Psoas muscle (tissue), 8 donors: Measurements from ENCODE around the gene ZNF219. TPM values are rescaled to one million over a fixed set of nuclear protein-coding genes. Genes with fewer than 3 reads are reported as not detected.

Experiments
- ATAC-seq, 4 donors: fragments of 200-7000 bp; cut with Tn5 transposase; one replicate each; pipeline ENCODE4 v1.9.1; 2020; ENCODE audit warnings: moderate library complexity in 3 of 4, mild to moderate bottlenecking in 2 of 4
- DNase-seq, 2 donors: peaks; one replicate each; pipeline ENCODE4 v3.0.0-alpha.2; 2020
- H3K27ac ChIP-seq: fragments of 200-600 bp; one replicate; pipeline ENCODE4 v1.8.0; 2022
- H3K27me3 ChIP-seq, 3 donors: fragments of 200-600 bp in 1 of 3; one replicate each; pipeline versions ENCODE4 v1.6.1 to v1.8.0; 2013 to 2022; ENCODE audit warnings: low read length in 2 of 3, mild to moderate bottlenecking in 2 of 3, moderate library complexity in 1 of 3; ENCODE audit not compliant: insufficient read depth in 3 of 3
- H3K36me3 ChIP-seq, 2 donors: fragments of 200-600 bp in 1 of 2; one replicate each; pipeline versions ENCODE4 v1.6.1 to v1.8.0; 2013 to 2022; ENCODE audit warnings: low read depth in 1 of 2, mild to moderate bottlenecking in 1 of 2, moderate library complexity in 1 of 2; ENCODE audit not compliant: insufficient read depth in 1 of 2
- H3K4me1 ChIP-seq: fragments of 200-600 bp; one replicate; pipeline ENCODE4 v1.8.0; 2022
- H3K4me3 ChIP-seq: fragments of 200-600 bp; one replicate; pipeline ENCODE4 v1.8.0; 2022; ENCODE audit warnings: mild to moderate bottlenecking
- H3K9me3 ChIP-seq: fragments of 200-600 bp; one replicate; pipeline ENCODE4 v1.8.0; 2022
- CTCF ChIP-seq: fragments of 200-600 bp; IDR thresholded peaks from one replicate; pipeline ENCODE4 v1.8.0; 2022; ENCODE audit warnings: antibody characterized with exemption
- WGBS, 3 donors: extraction: QIAGEN DNeasy Blood & Tissue Kit; methylation state at CpG; one replicate each; pipeline versions ENCODE4 v1.1.6 to v1.1.7; 2013; 5-methylcytosine and 5-hydroxymethylcytosine counted together
- intact Hi-C, 2 donors: fragments of 100-400 bp; cut with DNase I; formaldehyde crosslinking; loops; one replicate each; pipeline versions ENCODE4 v1.11.0 to v1.14.2; 2022
- polyA plus RNA-seq, 3 donors: library from polyadenylated mRNA; stranded (reverse); fragments of 200-250 nt; gene quantifications; one replicate each; pipeline ENCODE4 v1.2.3, GENCODE V29; 2013
- total RNA-seq, 4 donors: library from RNA; stranded (reverse); fragmentation: NEBNext Ultra II Directional in 2 of 4; extraction: Animal tissue kit (Norgen Biotek cat#: 25700) in 2 of 4; gene quantifications; one replicate each; pipeline versions ENCODE4 v1.2.1 to v1.2.4, GENCODE V29; 2021 to 2023
- donor health status: healthy with polysubstance abuse.
- donor health status: DM: no; HTN: no; CAD: no; lungs with moderate emphysema.
- donor health status: Bipolar disorder and iron deficiency.
- donor health status: healthy.
- donor health status: DM: yes; HTN: yes; CAD: no.
- donor health status: DM: no; HTN: no; CAD: no.
- donor health status: DM: no; HTN: no; CAD: no.
- donor health status: DM: yes; HTN: yes; CAD: no.

Gene ZNF219
- total and polyA plus RNA-seq, 7 donors, result 13.9 to 38.1 (median 28.5) TPM

- DNase-seq (no peak), ATAC-seq (no peak)
- 46 to 63% (median 53%) methylated on average over 7 of the region's 7 CpGs for WGBS, 3 donors
- Histone ChIP-seq H3K4me3 (no peak overlapping the region), H3K27me3 (no peaks in the 10 kb centered on the region), H3K4me1 (peaks cover 7% of the 10 kb centered on the region), H3K27ac (no peak overlapping the region), H3K36me3 (peaks cover 0 to 39% of the 10 kb centered on the region in 2 donors), H3K9me3 (no peaks in the 10 kb centered on the region)
- intact Hi-C loops, result loop anchor here in 1 of 2 donors (5.0 to 10.0 kb wide), 2 partner anchors 77 to 409 kb away; partner anchors contain the start of genes ANG and RNASE4
- TF ChIP-seq CTCF, result peak; percentile 4
These were observed 4.4 kb downstream of the ZNF219 start for GRCh38 chr14:21093769-21094681.

- H3K36me3 ChIP-seq, result peaks cover 0 to 45% of the 10 kb centered on the region in 2 donors
- no peak for ATAC-seq
- H3K27me3 ChIP-seq, result no peaks in the 10 kb centered on the region
- no peak overlapping the region for H3K27ac ChIP-seq
- H3K9me3 ChIP-seq, result no peaks in the 10 kb centered on the region
- peaks cover 4% of the 10 kb centered on the region for H3K4me1 ChIP-seq
- DNase-seq, result no peak
- TF ChIP-seq CTCF, result no peak
- intact Hi-C loops, result loop anchor here in 1 of 2 donors (5.0 to 10.0 kb wide), 2 partner anchors 76 to 408 kb away; partner anchors contain the start of genes ANG and RNASE4
- 81 to 84% (median 81%) methylated on average over 36 of the region's 36 CpGs for WGBS, 3 donors
- no peak overlapping the region for H3K4me3 ChIP-seq
These were observed 5.4 kb downstream of the ZNF219 start for GRCh38 chr14:21093018-21093417.

- 49 to 57% (median 49%) methylated on average over 56 to 59 of the region's 59 CpGs for WGBS, 3 donors
- Histone ChIP-seq H3K27me3 (no peaks in the 10 kb centered on the region), H3K36me3 (peaks cover 0 to 46% of the 10 kb centered on the region in 2 donors), H3K4me3 (no peak overlapping the region), H3K27ac (no peak overlapping the region), H3K4me1 (peaks cover 4% of the 10 kb centered on the region), H3K9me3 (no peaks in the 10 kb centered on the region)
- ATAC-seq, result peak; percentile 91 to 95 (median 92)
- peak; percentile 100 for TF ChIP-seq CTCF
- peak; percentile 83 to 92 for DNase-seq
- intact Hi-C loops, result loop anchor here in 1 of 2 donors (5.0 to 10.0 kb wide), 2 partner anchors 75 to 408 kb away; partner anchors contain the start of genes ANG and RNASE4
These were observed 6.0 kb downstream of the ZNF219 start for GRCh38 chr14:21092273-21093011.

GRCh38 chr14:21091821-21092272 is 6.6 kb downstream of the ZNF219 start:
- TF ChIP-seq CTCF, result no peak
- intact Hi-C loops, result loop anchor here in 1 of 2 donors (5.0 to 10.0 kb wide), 2 partner anchors 75 to 407 kb away; partner anchors contain the start of genes ANG and RNASE4

More at GRCh38 chr14:21091821-21092272, 6.6 kb downstream of the ZNF219 start:
- WGBS, 3 donors, result 91 to 94% (median 91%) methylated on average over 39 to 42 of the region's 42 CpGs
- ATAC-seq, result peak in 3 of 4 donors; percentile 2 to 11 (median 4)
- H3K36me3 ChIP-seq, result peaks cover 0 to 52% of the 10 kb centered on the region in 2 donors
- no peak for DNase-seq
- no peaks in the 10 kb centered on the region for H3K27me3 ChIP-seq
- H3K9me3 ChIP-seq, result no peaks in the 10 kb centered on the region
- peaks cover 4% of the 10 kb centered on the region for H3K4me1 ChIP-seq
- no peak overlapping the region for H3K27ac ChIP-seq
- H3K4me3 ChIP-seq, result no peak overlapping the region
